ES-I3 (cell line): ENCODE data around the gene PSME3IP1.
"Not testable (repeated sequence)": the region's sequence is repeated elsewhere in the genome, so short reads cannot be mapped to it uniquely, and the experiment has no call there.

Experiments used
- H3K36me3 ChIP-seq: 2 replicates; pipeline ENCODE4 v1.6.1; 2013; ENCODE audit warnings: mild to moderate bottlenecking, low read length, control low read depth, moderate library complexity; ENCODE audit not compliant: insufficient read depth
- H3K4me1 ChIP-seq: 2 replicates; pipeline ENCODE4 v1.6.1; 2013; ENCODE audit warnings: mild to moderate bottlenecking, control low read depth, low read length; ENCODE audit not compliant: insufficient read depth
- H3K9ac ChIP-seq: 2 replicates; pipeline ENCODE4 v1.6.1; 2013; ENCODE audit warnings: low read depth, mild to moderate bottlenecking, low read length, moderate library complexity
- H3K9me3 ChIP-seq: 2 replicates; pipeline ENCODE4 v1.6.1; 2013; ENCODE audit warnings: mild to moderate bottlenecking, low read length, moderate library complexity; ENCODE audit not compliant: control insufficient read depth, insufficient read depth

PSME3IP1 gene

GRCh38 chr16:57188711-57189002 is 2.8 kb upstream of the PSME3IP1 start:
- H3K9ac ChIP-seq: no peak overlapping the region
- H3K9me3 ChIP-seq: no peaks in the 10 kb centered on the region

GRCh38 chr16:57187902-57188710 is 2.3 kb upstream of the PSME3IP1 start:
- not testable (repeated sequence) for H3K36me3 ChIP-seq, H3K4me1 ChIP-seq, H3K9me3 ChIP-seq
- H3K9ac ChIP-seq: peak overlapping the region; percentile 93

More at GRCh38 chr16:57188711-57189002, 2.8 kb upstream of the PSME3IP1 start:
- Histone ChIP-seq H3K4me1 (no peaks in the 10 kb centered on the region), H3K36me3 (no peaks in the 10 kb centered on the region)

- H3K9me3 ChIP-seq: no peaks in the 10 kb centered on the region
- peak overlapping the region; percentile 93 for H3K9ac ChIP-seq
- H3K4me1 ChIP-seq: peaks cover 1% of the 10 kb centered on the region
- no peaks in the 10 kb centered on the region for H3K36me3 ChIP-seq
Measured at GRCh38 chr16:57186872-57187854, 1.3 kb upstream of the PSME3IP1 start.

- Histone ChIP-seq H3K4me1 (peaks cover 11% of the 10 kb centered on the region), H3K36me3 (no peaks in the 10 kb centered on the region), H3K9me3 (no peaks in the 10 kb centered on the region), H3K9ac (peak overlapping the region; percentile 87)
Measured at GRCh38 chr16:57185446-57185944, 344 bp downstream of the PSME3IP1 start.

- Histone ChIP-seq H3K36me3 (no peaks in the 10 kb centered on the region), H3K9ac (peak overlapping the region; percentile 87), H3K4me1 (peaks cover 11% of the 10 kb centered on the region), H3K9me3 (no peaks in the 10 kb centered on the region)
Measured at GRCh38 chr16:57184887-57185445, 873 bp downstream of the PSME3IP1 start.

- H3K9ac ChIP-seq: no peak overlapping the region
- no peaks in the 10 kb centered on the region for H3K9me3 ChIP-seq
- no peaks in the 10 kb centered on the region for H3K36me3 ChIP-seq
- peaks cover 19% of the 10 kb centered on the region for H3K4me1 ChIP-seq
Measured at GRCh38 chr16:57184113-57184512, 1.7 kb downstream of the PSME3IP1 start.

- Histone ChIP-seq H3K36me3 (no peaks in the 10 kb centered on the region), H3K9ac (no peak overlapping the region), H3K9me3 (no peaks in the 10 kb centered on the region), H3K4me1 (peaks cover 19% of the 10 kb centered on the region)
Measured at GRCh38 chr16:57179215-57179828, 6.5 kb downstream of the PSME3IP1 start.

- Histone ChIP-seq H3K4me1 (peaks cover 19% of the 10 kb centered on the region), H3K9ac (no peak overlapping the region), H3K36me3 (no peaks in the 10 kb centered on the region), H3K9me3 (no peaks in the 10 kb centered on the region)
Measured at GRCh38 chr16:57178793-57179212, 7.0 kb downstream of the PSME3IP1 start.

GRCh38 chr16:57178196-57178595 is 7.6 kb downstream of the PSME3IP1 start:
- Histone ChIP-seq H3K9ac (no peak overlapping the region), H3K36me3 (peaks cover 2% of the 10 kb centered on the region), H3K4me1 (peaks cover 19% of the 10 kb centered on the region), H3K9me3 (no peaks in the 10 kb centered on the region)

- Histone ChIP-seq H3K4me1 (peaks cover 9% of the 10 kb centered on the region; the same call in 1 of the 2 replicates), H3K9ac (no peak overlapping the region), H3K36me3 (peaks cover 7% of the 10 kb centered on the region), H3K9me3 (no peaks in the 10 kb centered on the region)
Measured at GRCh38 chr16:57175896-57176295, 9.9 kb downstream of the PSME3IP1 start.

GRCh38 chr16:57172721-57173290 is 13.0 kb downstream of the PSME3IP1 start:
- H3K9me3 ChIP-seq: no peaks in the 10 kb centered on the region
- peaks cover 9% of the 10 kb centered on the region for H3K36me3 ChIP-seq

GRCh38 chr16:57169327-57169726 is 16.5 kb downstream of the PSME3IP1 start:
- peaks cover 26% of the 10 kb centered on the region for H3K36me3 ChIP-seq

More at GRCh38 chr16:57172721-57173290, 13.0 kb downstream of the PSME3IP1 start:
- no peaks in the 10 kb centered on the region for H3K4me1 ChIP-seq
- no peak overlapping the region for H3K9ac ChIP-seq

GRCh38 chr16:57167953-57168352 is 17.9 kb downstream of the PSME3IP1 start:
- no peaks in the 10 kb centered on the region for H3K4me1 ChIP-seq
- no peak overlapping the region for H3K9ac ChIP-seq
- peaks cover 24% of the 10 kb centered on the region for H3K36me3 ChIP-seq
- H3K9me3 ChIP-seq: no peaks in the 10 kb centered on the region

More at GRCh38 chr16:57169327-57169726, 16.5 kb downstream of the PSME3IP1 start:
- Histone ChIP-seq H3K9ac (no peak overlapping the region), H3K4me1 (no peaks in the 10 kb centered on the region), H3K9me3 (no peaks in the 10 kb centered on the region)
